NCI-H345 treated with DMSO at 0.1 percent for 48 hours (cell line): Measurements from ENCODE around the gene S100A4.
"Not testable (repeated sequence)": the region's sequence is repeated elsewhere in the genome, so short reads cannot be mapped to it uniquely, and the experiment has no call there.

ENCODE experiments used
- DNase-seq: peaks from one replicate; lab custom pipeline; 2025; ENCODE audit not compliant: unreplicated experiment; lab: John Stamatoyannopoulos, UW

The S100A4 gene

DNA sequence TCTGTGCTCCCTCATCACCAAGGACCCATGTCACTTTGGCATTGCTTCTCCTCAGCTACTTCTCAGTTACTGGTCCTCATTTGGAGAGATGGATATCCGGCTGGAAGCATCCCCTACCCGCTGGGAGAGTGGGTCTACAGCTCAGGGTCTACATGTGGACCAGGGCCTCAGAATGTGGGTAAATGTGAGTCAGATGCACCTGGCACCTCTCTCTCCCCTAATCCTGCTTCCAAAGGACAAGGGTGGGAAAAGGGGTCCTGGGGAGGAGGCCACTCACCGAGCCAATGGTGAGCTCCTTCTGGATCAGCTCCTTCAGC, 10.7 kb downstream of the S100A4 start:
- DNase-seq = no peak

- DNase-seq = no peak
These were observed 11.2 kb downstream of the S100A4 start for GRCh38 chr1:153534226-153534924.

DNA sequence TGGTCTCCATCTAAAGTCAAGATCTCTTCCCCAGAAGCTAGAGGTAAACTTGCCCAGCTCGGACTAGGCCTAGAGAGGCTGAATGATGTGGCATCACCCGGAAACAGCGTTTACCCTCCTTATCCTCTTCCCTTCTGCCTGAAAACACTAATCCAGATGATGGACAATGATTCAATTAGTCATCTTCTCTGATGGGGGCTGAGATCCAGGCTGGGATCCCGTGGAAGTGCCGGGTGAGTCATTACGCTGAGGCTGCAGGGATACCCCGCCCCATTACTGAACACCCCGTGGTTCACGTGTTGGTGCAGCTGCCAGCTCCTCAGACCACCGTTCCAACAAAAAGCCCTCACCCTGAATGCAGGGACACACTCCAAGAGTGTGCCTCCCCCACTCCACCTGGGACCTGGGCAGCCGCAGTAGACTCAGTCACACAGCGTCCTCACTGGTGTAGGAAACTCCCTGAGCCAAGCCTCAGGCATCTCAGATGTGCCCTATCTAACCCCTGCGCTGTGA, 11.9 kb downstream of the S100A4 start:
- DNase-seq = no peak

DNA sequence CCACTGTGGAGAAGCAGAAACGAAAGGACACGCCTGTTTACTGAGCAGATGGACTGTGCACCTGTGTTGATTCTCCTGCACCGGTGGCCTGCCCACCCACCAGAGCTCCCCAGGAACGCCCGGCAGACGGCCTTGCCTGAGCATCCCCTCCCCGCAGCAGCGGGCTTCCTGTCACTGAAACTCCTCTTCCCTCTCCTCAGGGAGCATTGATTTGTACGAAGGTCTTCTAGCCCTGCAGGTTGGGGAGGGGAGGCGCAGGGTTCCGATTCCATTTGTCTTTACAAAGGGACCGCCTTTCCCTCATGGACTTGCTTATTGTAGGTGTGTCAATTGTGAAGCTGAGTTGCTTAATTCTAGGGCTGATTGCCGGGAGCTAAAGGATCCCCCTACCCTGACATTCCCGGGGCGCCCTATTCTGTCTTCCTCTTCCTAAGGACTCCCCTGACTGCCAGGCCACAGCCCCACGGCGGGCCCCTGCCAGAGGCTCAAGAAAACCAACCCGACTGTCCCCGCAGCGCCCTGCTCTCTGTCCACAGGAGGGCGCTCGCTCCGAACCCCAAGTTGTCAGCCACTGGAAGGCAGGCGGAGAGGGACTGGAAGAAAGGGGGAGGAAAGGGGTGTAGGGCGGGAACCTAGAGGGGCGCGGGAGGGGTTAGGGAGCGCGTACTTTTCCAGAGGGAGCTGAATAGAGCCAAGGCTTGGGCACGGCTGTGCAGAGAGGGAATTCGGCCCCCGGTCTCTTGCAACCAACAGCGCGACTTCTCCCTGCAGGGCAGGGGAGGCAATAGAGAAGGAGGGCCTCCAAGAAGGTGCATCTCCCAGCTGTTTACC, 12.6 kb downstream of the S100A4 start:
- peak; percentile 97 for DNase-seq

DNA sequence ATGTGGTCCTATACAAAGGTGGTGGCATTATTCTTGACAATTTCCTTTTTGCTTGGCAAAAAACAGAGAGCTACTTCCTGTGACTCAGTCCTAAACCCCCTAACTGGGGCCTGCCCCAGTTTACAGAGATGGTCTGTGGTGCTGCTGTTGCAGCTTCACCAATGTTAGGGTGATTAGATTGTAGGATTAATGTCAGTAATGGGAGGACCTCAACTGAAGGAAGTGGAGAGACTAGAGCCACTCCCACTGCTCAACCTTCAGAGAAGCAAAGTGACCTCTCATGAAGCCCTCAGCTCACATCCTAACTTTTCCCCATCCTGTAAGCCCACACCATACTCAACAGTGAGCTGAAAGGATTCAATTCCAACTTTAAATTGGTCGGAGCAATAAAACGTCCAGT, 13.4 kb downstream of the S100A4 start:
- DNase-seq = no peak

- no peak for DNase-seq
These were observed 14.0 kb downstream of the S100A4 start for GRCh38 chr1:153531638-153532037.

DNA sequence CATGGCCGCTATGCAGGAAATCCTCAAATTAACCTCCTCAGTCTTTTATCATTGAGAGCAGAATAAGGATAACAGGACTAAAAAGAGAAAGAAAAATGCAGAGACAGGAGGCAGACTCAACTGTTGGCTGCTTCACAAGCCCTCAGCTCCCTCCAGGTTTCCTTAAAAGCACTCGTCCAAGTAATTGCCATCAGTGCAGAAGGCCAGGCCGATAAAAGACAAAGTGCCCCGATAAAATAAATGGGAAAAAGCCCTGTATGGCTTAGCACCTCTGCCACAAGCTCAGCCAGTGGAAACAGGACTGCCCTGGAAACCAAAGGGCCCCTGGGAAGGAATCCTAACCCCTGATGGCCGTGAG, 17.9 kb downstream of the S100A4 start:
- no peak for DNase-seq

DNA sequence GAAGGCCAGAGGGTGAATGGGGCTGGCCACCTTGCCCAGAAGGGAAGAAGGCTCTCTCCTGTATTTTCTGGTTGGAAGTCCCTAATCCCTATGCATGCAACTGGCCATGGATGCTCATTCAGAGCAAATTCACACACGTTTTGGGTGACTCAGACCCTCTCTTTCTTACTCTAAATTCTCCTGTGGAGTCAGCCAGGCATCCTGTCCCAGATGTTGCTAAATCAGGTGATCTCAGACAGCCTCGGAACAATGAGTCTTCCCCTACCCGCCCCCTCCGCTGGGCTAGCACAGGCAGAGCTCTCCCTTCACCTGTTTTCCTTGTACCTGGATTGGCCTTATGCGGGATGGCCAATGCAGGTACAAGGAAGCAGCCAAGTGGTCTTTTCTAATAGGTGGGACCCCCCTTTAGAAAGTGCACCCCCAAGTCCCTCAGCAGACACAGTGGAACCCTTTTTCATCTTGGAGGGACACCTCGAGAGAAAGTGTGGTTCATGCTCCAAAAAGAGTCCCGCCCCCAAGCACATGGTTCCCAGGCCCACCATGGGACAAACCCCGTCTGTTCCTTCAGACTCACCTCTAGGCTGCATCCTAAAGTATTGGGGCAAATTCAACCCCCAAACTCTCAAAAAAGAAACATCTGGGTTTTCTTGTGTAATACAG, 18.5 kb downstream of the S100A4 start:
- DNase-seq = no peak

GRCh38 chr1:153526132-153526543, 19.5 kb downstream of the S100A4 start:
- DNase-seq = peak; percentile 92

DNA sequence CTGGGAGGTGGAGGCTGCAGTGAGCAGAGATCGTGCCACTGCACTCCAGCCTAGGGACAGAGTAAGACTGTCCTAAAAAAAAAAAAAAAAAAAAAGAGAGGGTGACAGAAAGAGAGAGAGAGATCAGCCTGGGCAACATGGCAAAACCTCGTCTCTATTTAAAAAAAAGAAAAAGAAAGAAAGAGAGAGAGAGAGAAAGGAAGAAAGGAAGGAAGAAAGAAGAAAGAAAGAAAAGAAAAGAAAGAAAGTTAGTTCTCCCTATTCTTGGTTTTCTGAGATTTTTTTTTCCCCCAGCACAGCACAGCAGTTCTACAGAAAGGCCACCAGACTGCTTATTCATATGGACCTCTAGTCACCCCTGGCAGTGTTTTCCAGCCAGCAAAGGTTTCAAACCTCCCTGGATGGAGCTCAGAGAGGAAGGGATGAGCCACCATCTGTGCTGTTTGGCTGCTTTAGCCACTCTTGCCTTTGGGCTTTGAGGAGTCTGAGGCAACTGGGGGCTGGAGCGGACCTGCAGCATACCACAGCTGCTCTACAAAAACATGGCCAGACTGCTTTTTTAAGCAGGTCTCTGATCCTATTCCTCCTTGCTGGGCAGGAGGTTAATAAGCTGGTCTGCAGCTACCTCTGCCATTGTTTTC, 20.4 kb downstream of the S100A4 start:
- no peak for DNase-seq

DNA sequence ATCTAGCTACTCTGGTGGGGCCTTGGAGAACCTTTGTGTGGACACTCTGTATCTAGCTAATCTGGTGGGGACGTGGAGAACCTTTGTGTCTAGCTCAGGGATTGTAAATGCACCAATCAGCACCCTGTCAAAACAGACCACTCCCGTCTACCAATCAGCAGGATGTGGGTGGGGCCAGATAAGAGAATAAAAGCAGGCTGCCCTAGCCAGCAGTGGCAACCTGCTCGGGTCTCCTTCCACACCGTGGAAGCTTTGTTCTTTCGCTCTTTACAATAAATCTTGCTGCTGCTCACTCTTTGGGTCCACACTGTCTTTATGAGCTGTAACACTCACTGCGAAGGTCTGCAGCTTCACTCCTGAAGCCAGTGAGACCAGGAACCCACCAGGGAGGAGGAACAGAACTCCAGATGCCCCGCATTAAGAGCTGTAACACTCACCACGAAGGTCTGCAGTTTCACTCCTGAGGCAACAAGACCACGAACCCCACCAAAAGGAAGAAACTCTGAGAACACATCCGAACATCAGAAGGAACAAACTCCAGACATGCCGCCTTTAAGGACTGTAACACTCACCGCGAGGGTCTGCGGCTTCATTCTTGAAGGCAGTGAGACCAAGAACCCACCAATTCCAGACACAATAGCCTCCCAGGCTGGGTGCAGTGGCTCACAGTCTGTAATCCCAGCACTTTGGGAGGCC, 23.1 kb downstream of the S100A4 start:
- not testable (repeated sequence) for DNase-seq

GRCh38 chr1:153521808-153522207, 23.8 kb downstream of the S100A4 start:
- DNase-seq = not testable (repeated sequence)

DNA sequence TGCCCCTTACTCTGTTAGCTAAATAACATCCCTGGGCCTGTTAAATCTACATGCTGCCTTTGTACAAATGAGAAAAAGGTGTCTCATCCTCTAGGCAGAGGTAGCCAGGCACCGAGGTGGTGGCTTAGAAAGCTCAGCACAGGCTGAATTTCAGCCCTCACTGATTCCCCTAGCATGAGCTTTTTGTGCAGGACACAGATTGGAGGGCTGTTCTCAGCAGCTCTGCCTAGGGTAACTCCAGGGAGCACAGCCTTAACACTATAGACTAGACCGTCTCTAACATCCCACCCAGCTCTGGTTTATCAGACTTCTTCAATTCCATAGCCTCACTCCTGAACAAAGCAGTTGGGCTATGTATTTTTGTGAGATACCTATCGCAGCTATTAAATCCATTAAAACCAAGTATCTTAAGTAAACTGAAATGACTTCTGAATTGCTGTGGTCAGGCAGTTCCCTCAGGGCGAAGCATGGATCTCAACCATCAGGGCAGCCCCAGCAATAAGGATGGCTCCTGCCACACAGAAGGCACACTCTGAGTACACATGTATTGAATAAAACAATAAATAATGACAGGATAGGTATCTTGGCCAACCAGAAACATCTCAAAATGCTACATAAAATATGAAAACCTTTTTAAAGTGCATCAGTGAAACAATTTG, 24.7 kb downstream of the S100A4 start:
- no peak for DNase-seq

DNA sequence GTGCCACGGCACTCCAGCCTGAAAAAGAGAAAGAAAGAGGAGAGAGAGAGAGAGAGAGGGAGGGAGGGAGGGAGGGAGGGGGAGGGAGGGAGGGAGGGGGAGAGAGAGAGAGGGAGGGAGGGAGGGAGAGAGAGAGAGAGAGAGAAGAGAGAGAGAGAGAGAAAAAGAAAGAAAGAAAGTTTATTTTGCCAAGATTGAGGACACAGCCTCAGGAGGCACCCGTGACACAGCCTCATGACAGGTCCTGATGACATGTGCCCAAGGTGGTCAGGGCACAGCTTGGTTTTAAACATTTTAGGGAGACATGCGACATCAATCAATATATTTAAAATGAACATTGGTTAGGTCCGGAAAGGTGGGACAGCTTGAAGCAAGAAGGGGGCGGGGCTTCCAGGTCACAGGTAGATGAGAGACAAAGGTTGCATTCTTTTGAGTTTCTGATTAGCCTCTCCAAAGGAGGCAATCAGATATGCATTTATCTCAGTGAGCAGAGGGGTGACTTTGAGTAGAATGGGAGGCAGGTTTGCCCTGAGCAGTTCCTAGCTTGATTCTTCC, 25.4 kb downstream of the S100A4 start:
- not testable (repeated sequence) for DNase-seq

- no peak for DNase-seq
These were observed 26.4 kb downstream of the S100A4 start for GRCh38 chr1:153519242-153519641.

GRCh38 chr1:153515504-153516394, 29.9 kb downstream of the S100A4 start:
- DNase-seq = peak; percentile 33

DNA sequence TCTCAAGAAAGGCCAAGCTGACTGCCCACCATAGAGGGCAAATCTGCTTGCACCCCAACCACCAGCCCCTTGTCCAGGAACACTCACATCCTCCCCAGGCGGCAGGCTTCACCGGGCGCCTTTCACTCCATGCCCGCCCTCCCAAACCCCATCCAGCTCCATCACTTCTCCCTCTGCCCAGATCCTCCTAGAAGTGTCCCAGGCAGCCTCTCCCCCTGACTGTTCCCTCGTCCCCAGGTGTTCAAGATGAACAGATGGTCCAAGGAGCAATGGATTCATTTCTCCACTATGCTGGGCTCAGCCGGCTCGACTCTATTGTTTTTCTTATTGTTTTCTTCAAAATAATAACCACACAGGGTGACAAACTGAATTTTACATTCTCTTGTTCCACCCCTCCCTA, 31.9 kb downstream of the S100A4 start:
- DNase-seq = no peak

DNA sequence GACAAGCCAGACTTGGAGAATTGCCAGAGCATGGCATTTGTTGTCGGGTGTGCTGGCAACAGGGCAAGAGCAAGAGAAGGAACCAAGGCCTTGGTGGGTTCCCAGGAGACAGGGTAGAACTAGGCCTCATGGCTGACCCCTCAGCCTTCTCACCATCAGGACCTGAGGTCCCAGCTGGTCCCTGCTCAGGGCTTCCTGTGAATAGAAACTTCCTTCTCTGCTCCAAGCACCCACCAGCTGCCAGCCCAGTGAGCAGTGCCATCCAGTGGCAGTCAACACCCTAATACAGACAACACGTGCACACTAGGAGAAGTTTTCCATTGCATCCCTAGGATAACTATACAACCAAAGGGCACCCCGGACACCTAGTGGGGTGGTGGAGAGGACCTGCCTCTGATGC, 32.6 kb downstream of the S100A4 start:
- no peak for DNase-seq

- peak; percentile 89 for DNase-seq
These were observed 34.6 kb downstream of the S100A4 start for GRCh38 chr1:153510984-153511410.
